GM18870 (cell line): Measurements from ENCODE around the gene REXO1.
"Not testable (repeated sequence)": the region's sequence is repeated elsewhere in the genome, so short reads cannot be mapped to it uniquely, and the experiment has no call there.

Source experiments
- ATAC-seq: cut with Tn5 transposase; IDR thresholded peaks from one replicate; pipeline ENCODE4 v1.9.1; 2021; ENCODE audit warnings: moderate library complexity; ENCODE audit not compliant: unreplicated experiment

REXO1 gene

DNA sequence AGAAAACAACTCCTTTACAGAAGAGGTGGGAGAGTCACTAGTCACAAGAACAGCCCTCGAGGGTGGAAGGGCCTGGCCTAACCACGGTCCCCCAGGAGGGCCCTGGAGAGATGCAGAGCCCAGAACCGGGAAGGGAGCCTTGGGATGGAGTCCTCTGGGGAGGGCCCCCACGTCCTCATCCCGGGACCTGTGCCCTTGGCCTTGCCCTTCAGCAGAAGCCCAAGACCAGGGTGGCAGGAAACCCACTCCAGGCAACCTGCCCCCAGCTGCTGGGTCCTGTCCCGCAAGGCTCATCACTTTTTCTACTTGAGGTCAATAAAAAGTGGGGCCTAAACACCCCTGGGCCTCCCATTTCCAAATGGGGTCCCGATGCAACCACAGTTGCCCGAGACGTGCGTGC, 33.9 kb downstream of the REXO1 start:
- no peak for ATAC-seq

DNA sequence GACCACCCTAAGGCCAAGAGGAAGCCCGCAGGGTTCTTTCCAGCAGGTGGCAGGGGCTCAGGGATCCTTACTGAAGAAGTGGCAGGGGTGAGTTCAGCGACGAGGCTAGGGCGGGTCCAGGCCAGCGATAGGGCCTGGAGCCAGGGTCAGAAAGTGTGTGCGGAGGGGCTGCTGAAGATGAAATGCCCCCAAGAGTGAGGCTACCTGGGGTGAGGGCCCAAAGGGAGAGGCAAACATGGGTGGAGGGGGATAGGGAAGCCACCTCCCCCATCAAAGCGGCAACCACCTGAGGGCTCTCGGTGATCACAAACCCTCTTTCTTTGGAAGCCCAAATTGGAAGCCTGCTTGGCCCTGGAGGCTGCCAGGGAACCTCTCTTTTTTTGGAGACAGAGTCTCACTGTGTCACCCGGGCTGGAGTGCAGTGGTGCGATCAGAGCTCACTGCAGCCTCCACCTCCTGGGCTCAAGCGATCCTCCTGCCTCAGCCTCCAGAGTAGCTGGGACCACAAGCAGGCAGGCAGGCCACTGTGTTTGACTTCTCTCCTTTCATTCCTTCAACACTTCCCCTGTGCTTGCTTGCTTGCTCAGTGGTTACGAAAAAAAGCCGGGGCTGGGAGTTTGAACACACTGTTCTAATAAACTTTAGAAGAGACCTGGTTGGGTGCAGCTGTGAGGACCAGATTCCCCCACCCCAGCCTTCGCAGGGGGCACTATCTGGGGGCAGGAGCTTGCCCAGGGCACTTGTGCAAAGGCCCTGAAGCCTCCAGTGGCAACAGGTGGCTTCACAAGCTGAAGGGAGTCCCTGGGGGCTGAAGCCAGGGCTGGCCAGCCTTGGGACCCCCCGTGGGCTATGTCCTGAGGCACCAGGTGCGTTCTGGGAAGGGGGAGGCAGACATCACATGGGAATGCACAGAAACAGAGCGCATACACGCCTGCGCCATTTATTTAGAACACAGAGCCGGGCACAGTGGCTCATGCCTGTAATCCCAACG, 34.8 kb downstream of the REXO1 start:
- no peak for ATAC-seq

GRCh38 chr19:1812426-1813191, 35.7 kb downstream of the REXO1 start:
- ATAC-seq: peak; percentile 63

GRCh38 chr19:1811942-1812425, 36.3 kb downstream of the REXO1 start, which contains the start of gene ATP8B3:
Gene ATP8B3, minus strand, starts transcription at chr19:1812276. Its CDS starts 540 bp downstream, at chr19:1811736.
- no peak for ATAC-seq

DNA sequence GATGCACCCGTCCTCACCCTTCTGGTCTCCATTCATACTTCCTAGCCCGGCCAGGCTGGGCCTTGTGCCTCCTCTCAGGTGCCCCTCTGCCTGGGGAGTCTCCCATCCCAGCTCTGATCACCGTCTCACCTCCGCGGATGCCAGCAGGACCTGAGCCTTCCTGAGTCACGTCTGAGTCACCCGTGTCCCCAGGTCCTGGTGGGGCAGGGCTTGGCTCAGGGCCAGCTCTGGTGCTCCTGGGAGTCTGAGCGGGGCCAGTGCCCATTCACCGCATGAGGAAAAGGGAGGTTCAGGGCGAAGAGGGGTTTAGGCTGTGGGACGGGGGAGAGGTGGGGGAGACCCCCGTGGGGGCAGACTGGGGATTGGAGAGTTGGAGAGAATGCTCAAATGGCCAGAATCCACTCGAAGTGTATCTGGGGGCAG, 36.8 kb downstream of the REXO1 start:
- ATAC-seq: no peak

DNA sequence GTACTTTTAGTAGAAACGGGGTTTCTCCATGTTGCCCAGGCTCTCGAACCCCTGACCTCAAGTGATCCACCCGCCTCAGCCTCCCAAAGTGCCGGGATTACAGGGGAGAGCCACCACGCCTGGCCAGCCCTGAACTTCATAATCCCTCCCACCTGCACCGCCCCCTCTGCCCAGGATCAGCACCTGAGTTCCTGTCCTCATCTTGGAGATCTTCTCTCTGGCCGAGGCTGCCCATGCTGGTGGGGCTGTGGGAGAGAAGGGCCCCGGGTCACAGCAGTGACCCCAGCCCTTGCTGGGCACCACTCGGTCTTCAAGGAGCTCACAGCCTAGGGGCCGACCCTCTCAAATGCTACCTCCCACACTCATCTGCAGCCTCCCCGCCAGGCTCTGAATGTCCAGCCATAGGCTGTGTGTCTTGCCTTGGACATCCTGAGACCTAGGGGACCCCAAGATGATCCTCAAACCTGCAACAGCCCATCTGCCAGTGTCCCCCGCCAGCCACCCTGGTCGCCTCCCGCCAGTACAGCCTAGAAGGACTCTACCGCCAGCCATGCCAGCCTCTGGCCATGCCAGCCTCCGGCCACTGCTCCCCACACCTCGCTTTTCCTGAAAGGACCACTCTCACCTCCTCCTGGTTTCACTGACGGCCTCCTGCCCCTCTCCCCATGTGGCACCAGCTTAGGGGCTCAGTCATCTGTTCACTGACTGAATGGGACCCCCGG, 37.7 kb downstream of the REXO1 start:
- ATAC-seq: no peak

- no peak for ATAC-seq
Measured at GRCh38 chr19:1809678-1810077, 38.6 kb downstream of the REXO1 start.

GRCh38 chr19:1808395-1808731, 39.9 kb downstream of the REXO1 start:
- ATAC-seq: no peak

DNA sequence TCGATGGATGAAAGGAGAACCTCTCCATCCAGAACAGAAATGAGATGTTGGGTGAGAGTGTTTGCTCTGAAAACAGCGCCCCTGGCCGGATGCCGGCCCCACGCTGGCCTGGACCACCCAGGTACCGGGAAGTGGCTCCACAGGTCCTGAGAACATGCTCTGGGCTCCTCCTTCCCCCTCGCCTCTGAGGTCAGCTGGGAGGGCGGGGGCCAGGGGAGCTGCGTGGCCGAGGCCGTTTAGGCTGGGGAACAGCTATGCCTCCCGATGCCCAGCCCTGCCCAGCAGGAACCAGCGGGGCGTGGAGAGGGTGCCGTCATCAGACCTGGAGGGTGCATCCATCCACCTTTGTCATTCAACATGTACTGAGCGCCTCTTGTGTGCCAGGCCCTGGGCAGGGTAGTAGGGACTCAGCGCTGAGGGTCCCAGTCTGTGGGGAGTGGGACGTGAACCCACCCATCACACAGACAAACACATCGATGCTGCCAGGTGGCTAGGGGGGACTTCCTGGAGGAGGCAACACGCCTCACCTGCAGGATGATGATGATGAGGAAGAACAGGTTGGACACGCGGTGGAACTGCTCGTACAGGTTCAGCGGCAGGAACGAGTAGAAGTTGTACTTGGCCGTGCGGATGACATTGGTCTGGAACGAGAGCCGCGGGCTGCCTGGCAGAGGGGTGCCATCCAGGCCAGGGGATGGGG, 40.4 kb downstream of the REXO1 start:
- no peak for ATAC-seq

DNA sequence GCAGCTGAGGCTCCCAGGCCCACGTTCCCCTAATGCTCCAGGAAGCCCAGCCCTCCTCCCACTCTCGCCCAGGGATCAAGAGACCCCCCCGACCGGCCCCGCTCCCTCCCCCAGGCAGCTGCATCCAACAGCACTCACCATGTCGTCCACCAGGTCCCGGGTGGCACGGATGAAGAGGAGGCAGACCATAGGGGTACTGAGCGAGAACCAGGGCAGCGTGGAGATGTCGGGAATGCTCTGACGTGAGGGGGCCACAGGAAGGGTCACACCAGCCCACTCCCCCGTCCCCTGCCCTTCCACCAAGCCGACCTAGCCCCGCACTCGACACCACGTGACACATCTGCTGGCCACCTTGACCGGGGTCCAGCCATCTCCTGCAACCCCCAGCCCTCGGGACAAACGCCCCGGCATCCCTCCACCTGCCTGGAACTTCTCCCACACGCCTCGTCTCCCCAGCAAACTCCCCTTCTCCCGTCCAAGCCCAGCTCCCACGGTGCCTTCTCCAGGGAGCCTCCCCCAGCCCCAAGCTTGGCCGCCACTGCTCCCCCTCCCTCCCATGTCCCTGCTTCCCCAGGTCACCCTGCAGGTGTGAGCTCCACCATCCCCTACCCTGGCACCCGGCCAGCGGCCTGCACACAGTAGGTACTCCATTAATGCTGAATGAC, 41.1 kb downstream of the REXO1 start:
- ATAC-seq: no peak

DNA sequence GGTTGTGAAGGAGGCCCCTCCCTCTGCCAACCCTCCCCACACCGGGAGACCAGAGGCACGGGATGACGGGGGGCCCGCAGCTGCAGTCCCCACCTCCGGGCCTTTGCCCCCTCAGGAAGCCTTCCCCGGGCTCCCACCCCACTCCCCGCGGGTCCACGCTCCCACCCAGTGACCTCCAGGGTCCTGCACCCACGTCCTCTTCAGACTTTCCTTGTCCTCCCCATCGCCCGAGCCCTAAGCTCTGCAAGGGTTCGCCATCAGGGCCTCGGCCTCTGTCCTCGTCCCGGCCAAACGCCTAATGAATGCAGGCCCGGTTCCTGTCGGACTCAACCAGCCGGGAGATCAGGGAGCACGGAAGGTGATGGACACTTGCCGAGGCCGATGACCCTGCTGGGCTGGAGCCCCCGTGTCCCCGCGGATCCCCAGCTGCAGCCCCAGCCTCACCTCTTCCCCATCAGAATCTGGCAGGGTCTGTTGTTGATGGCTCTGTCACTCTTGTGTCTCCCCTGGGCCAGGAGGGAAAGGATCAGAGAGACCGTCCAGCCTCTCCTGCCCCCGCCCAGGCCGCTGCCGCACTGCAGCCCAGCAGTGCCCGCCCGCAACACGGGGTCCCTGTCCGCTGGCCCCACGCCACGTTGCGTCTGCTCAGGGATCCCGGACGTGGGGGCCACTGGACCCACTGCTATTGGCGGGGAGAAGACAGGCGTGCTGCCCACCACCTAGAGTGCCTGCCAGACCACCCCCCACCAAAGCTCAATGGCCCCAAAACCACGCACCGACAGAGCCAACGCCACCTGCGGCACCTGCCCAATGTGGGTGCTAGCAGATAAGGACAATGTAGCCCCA, 41.9 kb downstream of the REXO1 start:
- ATAC-seq: no peak

DNA sequence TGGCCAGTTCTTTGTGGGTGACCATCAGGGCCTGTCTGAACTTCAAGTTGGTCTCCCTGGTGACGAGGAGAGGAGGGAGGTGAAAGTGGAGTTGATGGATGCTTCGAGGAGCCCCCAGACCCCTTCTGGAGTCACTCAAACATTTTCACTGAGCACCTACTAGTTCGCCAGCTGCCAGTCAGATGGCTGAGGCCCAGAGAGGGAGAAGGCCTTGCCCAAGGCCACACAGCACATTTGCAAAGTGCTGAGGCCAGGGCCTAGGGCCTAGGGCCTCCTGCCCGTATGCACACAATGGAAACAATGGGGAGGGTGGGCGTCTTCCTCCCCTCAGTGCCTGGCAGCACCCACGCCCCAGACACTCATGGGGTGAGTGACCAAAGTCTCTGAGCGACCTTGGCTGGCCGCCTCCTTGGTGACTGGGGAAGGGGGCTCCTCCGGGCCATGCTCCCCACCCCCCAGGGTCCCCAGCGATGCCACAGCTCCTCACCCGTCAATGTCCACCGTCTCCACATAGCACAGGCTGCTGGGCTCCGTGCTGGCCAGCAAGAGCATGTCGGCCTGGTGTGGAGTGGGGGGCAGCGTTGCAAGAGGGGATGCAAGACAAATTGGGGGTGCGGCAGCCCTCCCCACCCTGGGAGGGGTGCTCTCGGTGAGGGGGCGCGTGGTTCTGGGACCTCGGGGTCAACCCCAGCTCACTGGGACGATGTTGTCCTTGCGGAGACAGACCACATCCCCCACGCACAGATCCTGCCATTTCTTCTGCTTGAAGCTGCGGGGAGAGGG, 42.7 kb downstream of the REXO1 start:
- ATAC-seq: no peak

DNA sequence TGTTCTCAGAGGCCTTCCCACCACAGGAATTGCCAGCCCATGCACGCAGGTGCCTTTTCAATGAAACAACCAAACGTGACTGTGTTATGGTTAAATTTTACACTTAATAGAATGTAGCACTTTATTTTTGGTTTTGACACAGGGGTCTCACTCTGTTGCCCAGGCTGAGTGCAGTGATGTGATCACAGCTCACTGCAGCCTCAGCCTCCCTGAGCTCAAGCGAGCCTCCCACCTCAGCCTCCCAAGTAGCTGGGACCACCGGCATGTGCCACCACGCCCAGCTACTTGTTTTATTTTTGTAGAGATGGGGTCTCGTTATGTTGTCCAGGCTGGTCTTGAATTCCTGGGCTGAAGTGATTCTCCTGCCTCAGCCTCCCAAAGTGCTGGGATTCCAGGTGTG, 43.4 kb downstream of the REXO1 start:
- ATAC-seq: no peak

- ATAC-seq: no peak
Measured at GRCh38 chr19:1799695-1800342, 48.5 kb downstream of the REXO1 start.

- not testable (repeated sequence) for ATAC-seq
Measured at GRCh38 chr19:1797313-1797712, 51.0 kb downstream of the REXO1 start.

DNA sequence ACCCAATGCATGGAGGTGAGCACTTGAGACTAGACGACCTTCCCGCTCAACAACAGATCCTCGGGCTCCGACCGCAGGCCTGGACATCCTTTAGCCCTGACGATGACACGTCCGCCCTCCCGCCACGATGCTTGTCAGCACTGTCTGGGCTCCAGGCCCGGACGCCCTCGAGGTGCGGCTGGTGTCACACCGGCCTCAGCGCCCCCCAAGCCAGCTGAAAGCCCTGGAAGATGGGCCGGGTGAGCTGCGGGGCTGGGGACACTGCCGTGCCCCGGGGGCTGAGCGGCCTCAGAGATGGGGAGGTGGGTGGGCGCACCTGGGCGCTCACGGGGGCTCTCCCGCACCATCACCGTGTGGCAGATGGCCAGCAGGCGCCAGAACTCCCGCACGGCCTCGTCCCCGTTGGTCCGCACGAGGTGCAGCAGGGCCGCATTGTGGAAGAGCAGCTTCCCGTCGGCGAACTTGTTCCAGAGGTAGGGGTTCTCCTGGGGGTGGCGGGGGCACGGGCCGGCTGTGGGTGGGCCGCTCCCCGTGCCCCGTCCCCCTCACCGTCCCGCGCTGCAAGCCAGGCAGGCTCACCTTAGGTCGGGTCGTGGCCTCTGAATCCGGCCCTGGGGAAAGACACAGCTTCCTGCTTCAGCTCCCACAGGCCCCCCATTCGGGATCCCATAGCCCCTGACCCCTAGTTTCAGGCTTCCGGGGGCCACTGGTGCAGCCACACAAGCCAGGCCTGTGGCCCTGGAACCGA, 51.7 kb downstream of the REXO1 start:
- no peak for ATAC-seq
